Lower leg skin (tissue), 4 donors: ENCODE results near the gene STIM1. TPM values are rescaled to one million over a fixed set of nuclear protein-coding genes. Genes with fewer than 3 reads are reported as not detected.

Experiments
- DNase-seq, 2 donors: peaks; one replicate each; pipeline ENCODE4 v3.0.0-alpha.2; 2019; ENCODE audit warnings: low spot score in 2 of 2
- H3K4me3 ChIP-seq: fragments of 200-600 bp; sonication (generic); 2 replicates; pipeline ENCODE4 v1.5.1; 2017; ENCODE audit warnings: mild to moderate bottlenecking, low read depth; ENCODE audit not compliant: poor library complexity, severe bottlenecking
- CTCF ChIP-seq, 3 donors: fragments of 450-650 bp; IDR thresholded peaks; one replicate each; pipeline ENCODE4 v1.5.1; 2016; ENCODE audit warnings: antibody characterized with exemption in 3 of 3, mild to moderate bottlenecking in 3 of 3, moderate library complexity in 2 of 3
- POLR2A ChIP-seq, 2 donors: fragments of 450-650 bp; IDR thresholded peaks; one replicate each; pipeline ENCODE4 v1.6.1; 2016 to 2017; ENCODE audit warnings: antibody characterized with exemption in 2 of 2, mild to moderate bottlenecking in 1 of 2, moderate library complexity in 1 of 2
- WGBS, 2 donors: methylation state at CpG; one replicate each; pipeline ENCODE4 v1.1.5; 2018; 5-methylcytosine and 5-hydroxymethylcytosine counted together
- intact Hi-C: fragments of 100-400 bp; cut with DNase I; formaldehyde crosslinking; loops from one replicate; pipeline ENCODE4 v1.15.0; 2023; ENCODE audit warnings: low total_unique reads
- total RNA-seq, 4 donors: library from RNA; depleted of rRNA; stranded (reverse); fragments of >200 nt; gene quantifications; one replicate each; pipeline ENCODE4 v1.1.0, GENCODE V29; 2016

Gene STIM1
- total RNA-seq, 4 donors from 2014 or later: 43.7 to 75.9 (median 64.9) TPM

GRCh38 chr11:3867209-3868091 lies 12.0 kb downstream of the STIM1 start:
- WGBS, 2 donors: 36 to 41% methylated on average over 6 of the region's 6 CpGs
- H3K4me3 ChIP-seq: no peak overlapping the region
- TF ChIP-seq CTCF (IDR thresholded peaks at IDR 0.05) (no peak), POLR2A (IDR thresholded peaks at IDR 0.05) (no peak)
- intact Hi-C loops: no loop called here
- DNase-seq: no peak

GRCh38 chr11:3873712-3874349 lies 18.4 kb downstream of the STIM1 start:
- no peak overlapping the region for H3K4me3 ChIP-seq
- intact Hi-C loops: no loop called here
- DNase-seq: no peak
- no peak for TF ChIP-seq CTCF (IDR thresholded peaks at IDR 0.05)
- no peak for TF ChIP-seq POLR2A (IDR thresholded peaks at IDR 0.05)
- WGBS, 2 donors: 71 to 90% methylated on average over 2 of the region's 2 CpGs

- TF ChIP-seq POLR2A (IDR thresholded peaks at IDR 0.05) (no peak), CTCF (IDR thresholded peaks at IDR 0.05) (no peak)
- no peak overlapping the region for H3K4me3 ChIP-seq
- DNase-seq: no peak
- whole genome bisulfite sequencing, 2 donors: 87 to 90% methylated on average over 3 of the region's 3 CpGs
- intact Hi-C loops: no loop called here
Observed at GRCh38 chr11:3876613-3877012, 21.1 kb downstream of the STIM1 start.

- intact Hi-C loops: no loop called here
- 72 to 79% methylated on average over 8 of the region's 8 CpGs for WGBS, 2 donors
- no peak for TF ChIP-seq CTCF (IDR thresholded peaks at IDR 0.05)
- no peak for TF ChIP-seq POLR2A (IDR thresholded peaks at IDR 0.05)
Observed at GRCh38 chr11:3877364-3878257, 22.1 kb downstream of the STIM1 start.

GRCh38 chr11:3878258-3878584 lies 22.8 kb downstream of the STIM1 start:
- intact Hi-C loops: no loop called here

More at GRCh38 chr11:3877364-3878257, 22.1 kb downstream of the STIM1 start:
- no peak overlapping the region for H3K4me3 ChIP-seq
- DNase-seq: no peak

More at GRCh38 chr11:3878258-3878584, 22.8 kb downstream of the STIM1 start:
- no peak for DNase-seq
- no peak for TF ChIP-seq POLR2A (IDR thresholded peaks at IDR 0.05)
- no peak for TF ChIP-seq CTCF (IDR thresholded peaks at IDR 0.05)
- no peak overlapping the region for H3K4me3 ChIP-seq
